H1 (cell line): ENCODE results near the gene SND1. TPM values are rescaled to one million over a fixed set of nuclear protein-coding genes. Genes with fewer than 3 reads are reported as not detected.

ENCODE experiments used
- JUND ChIP-seq: IDR thresholded peaks from 2 replicates; pipeline ENCODE4 v1.6.1; 2011; ENCODE audit warnings: mild to moderate bottlenecking, improper control_type of control experiment, low read length
- KDM5A ChIP-seq: fragments of 200-600 bp; IDR thresholded peaks from 2 replicates; pipeline ENCODE4 v1.7.1; 2012; ENCODE audit warnings: mild to moderate bottlenecking, low read length, inconsistent platforms, mixed read lengths
- SP1 ChIP-seq: IDR thresholded peaks from 2 replicates; pipeline ENCODE4 v1.6.1; 2011; ENCODE audit warnings: low read depth, low read length
- TAF1 ChIP-seq: IDR thresholded peaks from 2 replicates; pipeline ENCODE4 v1.6.1; 2011; ENCODE audit warnings: mild to moderate bottlenecking, low read depth, low read length
- polyA plus RNA-seq, 7 experiments: library from polyadenylated mRNA; depleted of rRNA in 3 of 7; stranded (reverse) in 5 of 7; unstranded in 2 of 7; fragments of >200 nt in 5 of 7; fragments of 200-250 nt in 2 of 7; gene quantifications; 1 replicate in 5 of 7; 2 replicates in 1 of 7; 4 replicates in 1 of 7; pipeline versions ENCODE4 v1.2.1 to v1.2.3, GENCODE V29; 2011 to 2013; ENCODE audit warnings: missing spikeins in 2 of 7, mixed read lengths in 2 of 7
- total RNA-seq: library from RNA; stranded (reverse); fragmentation: NEBNext Ultra II Directional; extraction: Animal tissue kit (Norgen Biotek cat#: 25700); gene quantifications from 2 replicates; pipeline ENCODE4 v1.2.1, GENCODE V29; 2021

The SND1 gene
- total and polyA plus RNA-seq, 2 of the 8 experiments (the other 6 are each of a cell fraction or from before 2014, with no cell fraction given): 122 to 290 TPM

DNA sequence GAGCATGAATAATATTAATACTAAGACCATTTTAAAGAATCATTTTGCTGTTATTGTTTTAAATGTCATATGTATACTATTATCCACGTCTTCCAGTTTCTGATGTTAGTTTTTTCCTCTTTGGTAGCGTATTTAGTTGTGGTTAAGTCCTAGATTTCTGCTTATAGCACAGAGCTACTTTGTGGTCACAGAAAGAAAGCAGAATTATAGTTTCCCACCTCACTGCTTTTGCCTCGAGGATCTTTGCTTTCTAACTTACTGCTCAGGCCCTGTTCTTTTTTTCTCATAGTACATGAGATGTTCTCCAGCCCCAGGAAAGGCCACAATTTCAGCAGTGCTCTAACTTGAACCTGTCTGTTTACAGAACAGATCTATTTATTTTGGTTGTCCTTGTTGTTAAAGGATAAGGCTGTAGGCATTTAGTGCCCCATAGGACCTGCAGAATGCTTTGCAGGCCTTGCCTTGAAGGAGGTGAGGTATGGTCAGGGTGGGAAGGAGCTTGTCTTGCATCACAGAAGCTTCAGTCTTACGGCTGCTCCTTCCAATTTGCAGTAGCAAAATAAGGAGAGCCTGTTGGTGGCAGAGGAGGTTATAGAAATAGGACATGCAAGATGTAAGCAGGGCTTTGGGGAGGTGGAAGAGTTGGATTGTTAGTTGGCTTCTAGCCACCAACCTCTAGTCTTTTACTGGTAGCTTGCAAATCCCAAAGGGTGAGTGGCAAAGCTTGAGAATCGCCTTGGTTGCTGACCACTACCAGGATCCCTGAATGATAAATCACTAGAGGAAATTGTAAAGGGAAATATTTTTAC, 250.1 kb downstream of the SND1 start (continued):
- TF ChIP-seq SP1 (no peak), TAF1 (no peak), JUND (no peak), KDM5A (no peak)
